IPS-NIHi11 (cell line): ENCODE results near the gene RAB7A.

Experiments
- DNase-seq: peaks from one replicate; pipeline ENCODE4 v3.0.0; 2012; ENCODE audit warnings: mixed read lengths, low spot score

RAB7A gene

GRCh38 chr3:128794067-128794768 is 68.2 kb downstream of the RAB7A start:
- DNase-seq, result no peak

GRCh38 chr3:128794770-128795649 is 69.0 kb downstream of the RAB7A start:
- peak; percentile 87 for DNase-seq

GRCh38 chr3:128799653-128800052 is 73.7 kb downstream of the RAB7A start:
- DNase-seq, result no peak

- no peak for DNase-seq
Observed at GRCh38 chr3:128800241-128801187, 74.5 kb downstream of the RAB7A start.

- no peak for DNase-seq
Observed at GRCh38 chr3:128801779-128802380, 75.9 kb downstream of the RAB7A start.

- DNase-seq, result no peak
Observed at GRCh38 chr3:128803307-128803706, 77.3 kb downstream of the RAB7A start.

- no peak for DNase-seq
Observed at GRCh38 chr3:128804017-128804810, 78.2 kb downstream of the RAB7A start.

GRCh38 chr3:128804811-128805155 is 78.8 kb downstream of the RAB7A start:
- no peak for DNase-seq

GRCh38 chr3:128805772-128806171 is 79.8 kb downstream of the RAB7A start:
- no peak for DNase-seq

GRCh38 chr3:128806588-128806987 is 80.6 kb downstream of the RAB7A start:
- no peak for DNase-seq

- no peak for DNase-seq
Observed at GRCh38 chr3:128807186-128807830, 81.3 kb downstream of the RAB7A start.

GRCh38 chr3:128808672-128809071 is 82.7 kb downstream of the RAB7A start:
- DNase-seq, result no peak

GRCh38 chr3:128813097-128813496 is 87.1 kb downstream of the RAB7A start:
- DNase-seq, result no peak

GRCh38 chr3:128814060-128814459 is 88.1 kb downstream of the RAB7A start:
- no peak for DNase-seq

- DNase-seq, result no peak
Observed at GRCh38 chr3:128814519-128815317, 88.7 kb downstream of the RAB7A start.

- no peak for DNase-seq
Observed at GRCh38 chr3:128815318-128816064, 89.5 kb downstream of the RAB7A start.

- DNase-seq, result no peak
Observed at GRCh38 chr3:128818186-128818787, 92.3 kb downstream of the RAB7A start.

GRCh38 chr3:128820252-128820839 is 94.4 kb downstream of the RAB7A start:
- no peak for DNase-seq
